Measurements from ENCODE around the gene UVRAG.

GRCh38 chr11:76085270-76085669 lies 270.3 kb downstream of the UVRAG start:
- TF ChIP-seq CTCF (IDR thresholded peaks at IDR 0.05) (no peak), POLR2A (IDR thresholded peaks at IDR 0.05) (no peak), POLR2AphosphoS5 (IDR thresholded peaks at IDR 0.05) (no peak)

All from upper lobe of left lung (tissue), 4 donors.